Ecto neural progenitor cell (in vitro differentiated cells): ENCODE data around the gene FAM20C.
"Not testable (repeated sequence)": the region's sequence is repeated elsewhere in the genome, so short reads cannot be mapped to it uniquely, and the experiment has no call there.

Source experiments
- DNase-seq: peaks from one replicate; pipeline ENCODE4 v3.0.0-alpha.2; 2018; ENCODE audit warnings: low spot score

FAM20C gene

GRCh38 chr7:192701-193480 is 520 bp downstream of the FAM20C start:
- DNase-seq, result no peak

- DNase-seq, result peak; percentile 67
Observed at GRCh38 chr7:193481-194251, 1.3 kb downstream of the FAM20C start.

DNA sequence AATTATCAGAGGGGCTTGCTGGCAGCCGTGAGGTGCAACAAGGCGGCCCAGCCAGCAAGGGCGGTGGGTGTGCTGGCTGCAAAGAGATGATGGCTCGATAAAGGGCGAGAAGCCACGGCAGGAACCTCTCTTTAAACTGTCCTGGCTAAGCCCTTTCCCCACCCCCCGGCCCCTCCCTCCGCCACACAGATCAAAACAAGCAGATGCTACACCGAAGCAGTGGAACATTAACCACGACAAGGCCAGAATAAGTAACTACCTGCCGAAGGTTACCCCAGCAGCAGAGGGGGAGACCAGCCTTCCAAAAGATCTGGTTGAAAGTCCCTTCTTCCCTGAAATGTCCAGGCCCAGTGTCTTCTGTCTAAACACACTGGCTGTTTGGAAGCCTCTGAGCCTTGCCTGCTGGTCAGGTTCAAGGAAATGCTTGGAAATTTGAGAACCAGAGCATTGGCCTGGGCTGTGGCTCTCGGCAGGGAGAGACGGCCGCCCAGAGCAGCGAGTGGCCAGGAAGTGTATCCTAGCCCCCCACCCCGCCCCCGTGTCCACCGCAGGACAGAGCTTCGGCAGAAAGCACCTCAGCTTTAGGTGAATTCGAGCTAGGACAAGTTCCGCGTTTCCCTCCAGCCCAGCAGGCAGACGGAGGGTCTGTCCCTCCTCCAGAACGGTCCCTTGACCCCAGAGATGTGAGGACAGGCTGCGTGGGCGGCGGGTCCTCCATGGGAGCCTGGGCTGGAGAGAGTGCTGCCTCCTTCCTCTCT is 2.1 kb downstream of the FAM20C start:
- no peak for DNase-seq

GRCh38 chr7:195010-195829 is 2.8 kb downstream of the FAM20C start:
- no peak for DNase-seq

GRCh38 chr7:195830-196128 is 3.4 kb downstream of the FAM20C start:
- no peak for DNase-seq

DNA sequence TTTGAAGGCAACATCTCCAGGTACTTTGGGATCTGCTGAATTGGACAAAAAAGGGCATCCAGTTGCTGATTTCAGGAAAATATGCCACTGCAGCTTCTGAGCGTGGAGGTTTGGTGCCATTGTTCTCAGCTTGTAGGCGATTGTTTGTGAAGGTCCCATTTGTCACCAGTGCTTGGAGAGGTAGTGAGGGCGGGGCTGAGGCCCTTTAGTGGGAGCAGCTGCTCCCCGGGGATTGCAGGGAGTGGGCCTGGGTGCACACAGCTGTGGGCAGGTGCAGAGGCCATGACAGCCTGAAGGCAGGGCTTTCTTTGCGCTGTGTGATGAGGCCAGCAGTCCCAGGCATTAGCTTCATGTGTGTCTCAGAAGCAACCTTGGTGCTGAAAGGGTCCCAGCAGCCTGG is 3.9 kb downstream of the FAM20C start:
- no peak for DNase-seq

DNA sequence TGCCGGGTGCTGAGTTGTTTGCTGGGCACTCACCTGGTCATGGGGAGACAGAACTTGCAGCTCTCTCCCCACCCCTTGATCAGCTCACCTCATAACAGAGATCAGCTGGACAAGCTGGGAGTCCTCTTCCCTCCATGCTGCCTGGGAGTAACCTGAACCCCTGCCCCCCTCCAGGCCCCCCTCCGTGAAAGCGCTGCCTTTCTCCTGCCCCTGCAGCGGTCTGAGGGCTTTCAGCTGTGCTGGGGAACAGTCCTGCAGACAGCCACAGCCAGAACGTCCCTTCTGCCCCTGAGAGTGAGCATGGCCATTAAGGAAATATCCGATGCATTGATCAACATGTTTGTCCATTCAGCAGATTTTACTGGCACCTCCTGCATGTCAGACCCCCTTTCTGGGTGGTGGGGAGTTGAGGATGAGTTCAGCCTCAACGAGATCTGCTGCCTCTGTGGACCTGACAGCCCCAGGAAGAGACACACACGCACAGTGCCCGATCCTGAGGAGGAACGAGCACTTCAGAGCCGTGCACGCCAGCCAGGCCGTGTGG is 4.5 kb downstream of the FAM20C start:
- no peak for DNase-seq

- no peak for DNase-seq
Observed at GRCh38 chr7:197413-198335, 5.3 kb downstream of the FAM20C start.

GRCh38 chr7:199483-200249 is 7.3 kb downstream of the FAM20C start:
- DNase-seq, result no peak

- DNase-seq, result no peak
Observed at GRCh38 chr7:200290-200689, 7.9 kb downstream of the FAM20C start.

GRCh38 chr7:200704-201103 is 8.3 kb downstream of the FAM20C start:
- no peak for DNase-seq

DNA sequence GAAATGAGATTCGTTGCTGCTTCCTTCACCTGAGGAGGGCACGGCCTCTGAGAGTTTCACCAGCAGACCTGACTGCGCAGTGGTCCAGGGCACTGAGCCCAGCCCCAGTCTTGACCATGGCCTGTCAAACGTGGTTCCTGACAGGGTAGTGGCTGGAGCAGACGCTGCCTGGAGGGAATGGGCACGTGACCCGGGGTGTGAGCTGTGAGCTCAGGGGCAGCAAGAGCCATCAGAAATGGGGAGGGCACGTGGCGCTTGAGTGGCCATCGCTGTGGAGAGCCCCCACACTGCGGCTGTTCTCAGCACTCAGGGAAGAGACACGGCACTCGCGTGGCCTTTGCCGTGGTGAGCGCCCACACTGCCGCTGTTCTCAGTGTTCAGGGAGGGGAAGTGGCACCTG is 12.0 kb downstream of the FAM20C start:
- no peak for DNase-seq

- no peak for DNase-seq
Observed at GRCh38 chr7:205115-206010, 13.0 kb downstream of the FAM20C start.

- DNase-seq, result not testable (repeated sequence)
Observed at GRCh38 chr7:206351-206750, 14.0 kb downstream of the FAM20C start.

DNA sequence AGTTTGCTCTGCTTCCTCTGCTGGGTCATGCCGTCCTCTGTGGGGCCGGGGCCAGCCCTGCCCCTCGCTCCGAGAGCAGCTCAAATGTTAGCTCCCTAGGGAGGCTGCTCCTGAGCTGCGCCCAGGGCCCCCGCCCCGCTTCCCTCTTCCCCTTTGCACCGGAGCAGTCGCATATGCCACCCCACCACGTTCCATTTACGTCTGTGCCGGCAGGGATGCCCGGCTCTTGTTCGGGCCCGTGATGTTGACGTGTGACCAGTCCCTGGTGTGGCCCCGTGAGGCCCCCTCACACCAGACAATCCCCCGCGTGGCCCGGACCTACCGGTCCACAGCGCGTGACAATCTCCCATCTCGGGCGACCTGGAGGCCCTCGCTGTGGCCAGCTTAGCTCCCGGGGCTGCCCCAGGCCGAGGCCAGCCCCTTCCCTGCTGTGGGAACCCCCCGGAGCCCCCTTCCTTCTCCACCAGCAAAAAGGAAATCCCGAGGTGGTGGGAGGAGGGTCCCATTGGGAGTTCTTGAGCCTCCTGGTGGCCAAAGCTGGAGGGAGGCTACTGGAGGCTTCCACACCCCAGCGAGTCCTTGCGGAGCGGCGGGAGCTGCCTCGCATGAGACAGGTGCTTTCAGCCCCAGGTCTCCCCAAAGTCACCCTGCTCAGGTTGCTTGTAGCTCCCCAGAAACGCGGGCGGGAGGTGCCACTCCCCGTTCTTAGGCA is 15.2 kb downstream of the FAM20C start:
- DNase-seq, result no peak

GRCh38 chr7:208130-208673 is 15.8 kb downstream of the FAM20C start:
- no peak for DNase-seq

DNA sequence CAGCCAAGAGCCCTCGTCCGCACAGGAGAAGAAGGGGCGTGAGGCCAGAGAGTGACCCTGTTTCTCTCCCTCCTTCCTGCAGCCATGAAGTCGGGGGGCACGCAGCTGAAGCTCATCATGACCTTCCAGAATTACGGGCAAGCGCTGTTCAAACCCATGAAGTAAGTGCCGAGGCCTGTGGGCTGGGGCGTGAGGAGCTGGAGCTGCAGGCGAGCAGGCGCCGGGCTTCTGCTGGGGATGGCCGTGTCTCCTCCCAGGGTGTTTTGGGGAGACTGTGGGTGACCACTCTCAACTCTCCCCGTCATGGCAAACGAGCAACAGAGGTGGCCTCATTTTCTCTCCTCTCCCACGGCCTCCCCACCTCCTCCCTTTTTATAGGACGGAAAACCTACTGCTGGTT is 16.4 kb downstream of the FAM20C start:
- DNase-seq, result no peak

- no peak for DNase-seq
Observed at GRCh38 chr7:209416-209815, 17.0 kb downstream of the FAM20C start.
